Left lung (tissue), 10 donors: ENCODE data around the gene HEATR5B. TPM values are rescaled to one million over a fixed set of nuclear protein-coding genes. Genes with fewer than 3 reads are reported as not detected.

Experiments used
- ATAC-seq: fragments of 200-7000 bp; cut with Tn5 transposase; one replicate; pipeline ENCODE4 v1.9.1; 2020; ENCODE audit warnings: moderate library complexity
- DNase-seq, 4 donors: peaks; one replicate each; pipeline ENCODE4 v3.0.0-alpha.2; 2013 to 2020
- H3K27ac ChIP-seq, 2 donors: fragments of 200-600 bp; sonication (generic) in 1 of 2; one replicate each; pipeline versions ENCODE4 v1.5.0 to v1.8.0; 2020 to 2021
- H3K27me3 ChIP-seq, 2 donors: fragments of 200-600 bp; sonication (generic) in 1 of 2; one replicate each; pipeline versions ENCODE4 v1.5.0 to v1.8.0; 2020 to 2021
- H3K36me3 ChIP-seq, 2 donors: fragments of 200-600 bp; sonication (generic) in 1 of 2; one replicate each; pipeline versions ENCODE4 v1.5.0 to v1.8.0; 2020 to 2021
- H3K4me1 ChIP-seq, 2 donors: fragments of 200-600 bp; one replicate each; pipeline ENCODE4 v1.8.0; 2021
- H3K4me3 ChIP-seq, 2 donors: fragments of 200-600 bp; sonication (generic) in 1 of 2; one replicate each; pipeline versions ENCODE4 v1.5.0 to v1.8.0; 2020 to 2021; ENCODE audit warnings: mild to moderate bottlenecking in 1 of 2
- H3K9me3 ChIP-seq, 2 donors: fragments of 200-600 bp; sonication (generic) in 1 of 2; one replicate each; pipeline versions ENCODE4 v1.5.0 to v1.8.0; 2020 to 2021
- CTCF ChIP-seq, 2 donors: fragments of 200-600 bp; sonication (generic) in 1 of 2; IDR thresholded peaks; one replicate each; pipeline versions ENCODE4 v1.5.0 to v1.8.0; 2021; ENCODE audit warnings: antibody characterized with exemption in 2 of 2
- intact Hi-C, 2 donors: fragments of 100-400 bp; cut with DNase I; formaldehyde crosslinking; loops; one replicate each; pipeline versions ENCODE4 v1.11.2 to v1.14.2; 2022
- polyA plus RNA-seq, 6 donors: library from polyadenylated mRNA; unstranded; fragments of 120-200 nt; gene quantifications; one replicate each; pipeline ENCODE4 v1.2.1, GENCODE V29; 2013; ENCODE audit not compliant: insufficient read length in 6 of 6
- total RNA-seq, 2 donors: library from RNA; stranded (reverse); fragmentation: NEBNext Ultra II Directional; extraction: Animal tissue kit (Norgen Biotek cat#: 25700); gene quantifications; one replicate each; pipeline ENCODE4 v1.2.1, GENCODE V29; 2021
- donor health status: DM: no; HTN: yes; CAD: no.
- donor health status: DM: no; HTN: no; CAD: no.

HEATR5B gene
- total and polyA plus RNA-seq, 8 donors, result 21.8 to 33.7 (median 26.1) TPM

DNA sequence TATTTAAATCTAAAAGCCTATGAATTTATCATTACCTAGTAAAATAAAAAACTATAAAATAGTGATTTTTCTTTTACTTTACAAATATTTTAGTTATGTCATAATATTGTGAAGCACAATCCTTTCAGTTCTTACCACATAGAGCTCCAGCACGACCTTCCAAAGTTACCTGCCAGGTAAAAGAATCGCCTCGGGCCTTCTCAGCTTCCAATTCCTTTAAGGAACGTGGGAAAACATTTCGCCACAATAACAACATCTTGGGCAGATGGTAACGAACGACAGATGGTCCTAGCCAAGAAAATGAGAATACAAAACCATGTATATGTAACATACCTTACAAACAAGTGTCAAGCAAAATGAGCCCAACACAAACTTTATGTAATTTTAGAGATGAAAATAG lies 23.7 kb downstream of the HEATR5B start:
- ATAC-seq (no peak), DNase-seq (no peak)
- Histone ChIP-seq H3K36me3 (peaks cover 0 to 97% of the 10 kb centered on the region in 2 donors), H3K9me3 (no peaks in the 10 kb centered on the region), H3K27me3 (no peaks in the 10 kb centered on the region), H3K4me1 (no peaks in the 10 kb centered on the region), H3K27ac (no peak overlapping the region), H3K4me3 (no peak overlapping the region)
- no peak for TF ChIP-seq CTCF (IDR thresholded peaks at IDR 0.05)
- intact Hi-C loops, result no loop called here

- H3K9me3 ChIP-seq, result no peaks in the 10 kb centered on the region
- intact Hi-C loops, result no loop called here
- H3K36me3 ChIP-seq, result peaks cover 0 to 97% of the 10 kb centered on the region in 2 donors
- H3K4me3 ChIP-seq, result no peak overlapping the region
- TF ChIP-seq CTCF (IDR thresholded peaks at IDR 0.05), result no peak
- H3K27me3 ChIP-seq, result no peaks in the 10 kb centered on the region
- DNase-seq (no peak), ATAC-seq (no peak)
- no peaks in the 10 kb centered on the region for H3K4me1 ChIP-seq
- H3K27ac ChIP-seq, result no peak overlapping the region
Measured at GRCh38 chr2:37059841-37060240, 24.3 kb downstream of the HEATR5B start.

DNA sequence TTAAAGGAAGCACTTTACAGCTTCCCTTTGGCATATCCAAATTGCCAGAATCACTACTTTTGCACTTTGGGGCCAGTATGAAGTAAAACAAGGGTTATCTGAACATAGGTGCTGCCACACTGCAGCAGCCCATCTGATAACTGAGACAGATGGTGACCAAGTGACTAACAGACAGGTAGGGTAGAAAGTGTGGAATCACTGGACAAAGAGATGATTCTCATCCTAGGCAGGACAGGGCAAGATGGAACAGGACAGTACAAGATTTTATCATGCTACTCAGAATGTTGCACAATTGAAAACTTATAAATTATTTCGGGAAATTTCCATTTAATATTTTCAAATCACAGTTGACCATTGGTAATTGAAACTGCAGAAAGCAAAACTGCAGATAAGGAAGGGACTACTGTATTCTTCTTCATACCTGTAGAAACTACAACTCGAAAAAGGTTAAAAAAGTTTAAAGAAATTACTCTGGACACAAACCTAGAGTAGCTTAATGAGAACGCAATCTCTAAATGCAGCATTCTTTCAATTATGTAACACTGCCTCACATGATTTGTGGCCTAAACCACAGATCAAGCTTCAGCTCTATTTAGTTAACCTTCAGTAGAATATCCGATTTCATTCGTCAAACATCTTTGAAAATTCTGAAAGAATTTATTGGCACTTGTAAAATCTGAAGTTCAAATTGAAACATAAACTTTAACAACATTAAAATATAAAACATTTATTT lies 31.4 kb downstream of the HEATR5B start:
- intact Hi-C loops, result no loop called here
- no peak for TF ChIP-seq CTCF (IDR thresholded peaks at IDR 0.05)
- Histone ChIP-seq H3K4me3 (no peak overlapping the region), H3K27ac (no peak overlapping the region), H3K4me1 (no peaks in the 10 kb centered on the region), H3K27me3 (no peaks in the 10 kb centered on the region), H3K9me3 (no peaks in the 10 kb centered on the region), H3K36me3 (peaks cover 0 to 93% of the 10 kb centered on the region in 2 donors)
- DNase-seq, result no peak
- ATAC-seq, result no peak

DNA sequence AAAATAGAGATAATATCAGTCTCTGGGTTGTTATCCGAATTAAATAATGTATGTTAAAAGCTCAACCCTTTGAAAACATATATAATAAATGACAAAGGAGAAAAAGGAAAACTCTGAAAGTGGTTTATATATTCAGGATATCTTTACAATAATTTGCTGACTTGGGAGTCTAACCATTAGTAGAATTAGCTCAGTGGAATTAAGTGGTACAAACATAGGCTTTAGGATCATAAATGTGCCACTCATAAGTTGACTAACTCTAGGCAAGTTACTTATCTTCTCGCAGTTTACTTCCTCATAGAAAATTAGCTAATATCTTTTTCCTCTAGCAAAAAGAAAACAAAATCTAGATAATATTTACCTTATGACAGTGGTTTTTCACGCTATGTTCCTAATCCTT lies 44.6 kb downstream of the HEATR5B start:
- ATAC-seq, result no peak
- TF ChIP-seq CTCF (IDR thresholded peaks at IDR 0.05), result no peak

GRCh38 chr2:37037771-37038170 lies 46.4 kb downstream of the HEATR5B start:
- H3K27me3 ChIP-seq, result no peaks in the 10 kb centered on the region
- H3K9me3 ChIP-seq, result no peaks in the 10 kb centered on the region
- H3K4me1 ChIP-seq, result no peaks in the 10 kb centered on the region
- DNase-seq (no peak), ATAC-seq (no peak)
- no peak overlapping the region for H3K4me3 ChIP-seq
- TF ChIP-seq CTCF (IDR thresholded peaks at IDR 0.05), result no peak
- intact Hi-C loops, result no loop called here
- no peak overlapping the region for H3K27ac ChIP-seq
- H3K36me3 ChIP-seq, result peaks cover 0 to 76% of the 10 kb centered on the region in 2 donors

More for the DNA sequence above, 44.6 kb downstream of the HEATR5B start:
- H3K4me3 ChIP-seq, result no peak overlapping the region
- DNase-seq, result no peak
- no peaks in the 10 kb centered on the region for H3K4me1 ChIP-seq
- no peaks in the 10 kb centered on the region for H3K27me3 ChIP-seq
- no peaks in the 10 kb centered on the region for H3K9me3 ChIP-seq
- intact Hi-C loops, result no loop called here
- no peak overlapping the region for H3K27ac ChIP-seq
- H3K36me3 ChIP-seq, result peaks cover 0 to 73% of the 10 kb centered on the region in 2 donors
